GM13976 (cell line): ENCODE measurements around the gene GYG1.

ENCODE experiments used
- DNase-seq: peaks from one replicate; pipeline ENCODE4 v3.0.0; 2012; ENCODE audit warnings: low spot score
- in situ Hi-C: fragments of 300-500 bp; cut with MboI; formaldehyde crosslinking; loops from one replicate; pipeline ENCODE4 v1.12.0; 2022; ENCODE audit warnings: low sequenced_read_pairs, mixed read lengths, inconsistent platforms; ENCODE audit not compliant: unreplicated experiment
- TF ChIP-seq, protein P1 (sequence below): IDR thresholded peaks from 2 replicates; pipeline ENCODE4 v1.5.1; 2012; ENCODE audit warnings: borderline replicate concordance, mild to moderate bottlenecking; ENCODE audit not compliant: insufficient read depth; ENCODE audit errors: extremely low read depth, missing control alignments, control extremely low read depth

Gene GYG1

GRCh38 chr3:148962513-148962912 is 28.8 kb upstream of the GYG1 start:
- in situ Hi-C loops, result loop anchor here (25.0 kb wide), 1 partner anchor 525 kb away; no protein-coding TSS in a partner anchor
- TF ChIP-seq, protein P1, sequence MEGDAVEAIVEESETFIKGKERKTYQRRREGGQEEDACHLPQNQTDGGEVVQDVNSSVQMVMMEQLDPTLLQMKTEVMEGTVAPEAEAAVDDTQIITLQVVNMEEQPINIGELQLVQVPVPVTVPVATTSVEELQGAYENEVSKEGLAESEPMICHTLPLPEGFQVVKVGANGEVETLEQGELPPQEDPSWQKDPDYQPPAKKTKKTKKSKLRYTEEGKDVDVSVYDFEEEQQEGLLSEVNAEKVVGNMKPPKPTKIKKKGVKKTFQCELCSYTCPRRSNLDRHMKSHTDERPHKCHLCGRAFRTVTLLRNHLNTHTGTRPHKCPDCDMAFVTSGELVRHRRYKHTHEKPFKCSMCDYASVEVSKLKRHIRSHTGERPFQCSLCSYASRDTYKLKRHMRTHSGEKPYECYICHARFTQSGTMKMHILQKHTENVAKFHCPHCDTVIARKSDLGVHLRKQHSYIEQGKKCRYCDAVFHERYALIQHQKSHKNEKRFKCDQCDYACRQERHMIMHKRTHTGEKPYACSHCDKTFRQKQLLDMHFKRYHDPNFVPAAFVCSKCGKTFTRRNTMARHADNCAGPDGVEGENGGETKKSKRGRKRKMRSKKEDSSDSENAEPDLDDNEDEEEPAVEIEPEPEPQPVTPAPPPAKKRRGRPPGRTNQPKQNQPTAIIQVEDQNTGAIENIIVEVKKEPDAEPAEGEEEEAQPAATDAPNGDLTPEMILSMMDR, result no peak
- DNase-seq, result no peak

GRCh38 chr3:148964809-148965208 is 26.5 kb upstream of the GYG1 start:
- in situ Hi-C loops, result loop anchor here (25.0 kb wide), 1 partner anchor 522 kb away; no protein-coding TSS in a partner anchor
- TF ChIP-seq, protein P1, result no peak
- DNase-seq, result no peak

- in situ Hi-C loops, result loop anchor here (25.0 kb wide), 1 partner anchor 519 kb away; no protein-coding TSS in a partner anchor
- DNase-seq, result no peak
- TF ChIP-seq, protein P1, result no peak
These were observed 23.0 kb upstream of the GYG1 start for GRCh38 chr3:148968321-148968720.

GRCh38 chr3:148970271-148970670 is 21.1 kb upstream of the GYG1 start:
- TF ChIP-seq, protein P1, result no peak
- in situ Hi-C loops, result loop anchor here (25.0 kb wide), 1 partner anchor 517 kb away; no protein-coding TSS in a partner anchor
- DNase-seq, result no peak

- DNase-seq, result no peak
- TF ChIP-seq, protein P1, result no peak
- in situ Hi-C loops, result loop anchor here (25.0 kb wide), 1 partner anchor 516 kb away; no protein-coding TSS in a partner anchor
These were observed 19.8 kb upstream of the GYG1 start for GRCh38 chr3:148971401-148972163.

DNA sequence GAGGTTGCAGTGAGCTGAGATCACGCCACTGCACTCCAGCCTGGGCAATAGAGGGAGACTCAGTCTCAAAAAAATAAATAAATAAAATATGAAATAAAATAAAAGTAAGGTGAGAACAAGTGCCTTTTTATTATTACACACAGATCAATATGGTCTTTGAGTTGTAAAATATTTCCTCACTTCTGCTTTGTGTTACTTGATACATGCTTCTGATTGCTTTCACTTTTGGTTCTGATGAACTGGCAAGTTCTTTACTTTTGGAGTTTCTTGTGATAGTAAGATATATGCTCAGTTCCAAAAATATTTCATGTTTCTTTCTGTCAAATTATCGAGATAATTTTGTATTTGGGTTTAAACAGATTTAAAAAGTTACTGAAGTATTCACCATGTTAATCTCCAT is 16.6 kb upstream of the GYG1 start:
- TF ChIP-seq, protein P1, result no peak
- in situ Hi-C loops, result loop anchor here (25.0 kb wide), 1 partner anchor 513 kb away; no protein-coding TSS in a partner anchor
- DNase-seq, result no peak
